Astrocyte (in vitro differentiated cells and primary cell): ENCODE results near the gene BANF2. TPM values are rescaled to one million over a fixed set of nuclear protein-coding genes. Genes with fewer than 3 reads are reported as not detected.

ENCODE experiments used
- DNase-seq: peaks from one replicate; pipeline ENCODE4 v3.0.0-alpha.2; 2010; ENCODE audit warnings: low read depth
- FAIRE-seq: peaks from 2 replicates; lab custom pipeline; 2011; peaks lifted over from hg19 to GRCh38; lab: Jason Lieb, UNC
- H2AFZ ChIP-seq: 2 replicates; pipeline ENCODE4 v1.6.0; 2012; ENCODE audit warnings: low read depth, low read length, inconsistent platforms
- H3K27ac ChIP-seq: 2 replicates; pipeline ENCODE4 v1.5.1; 2011; ENCODE audit warnings: low read depth, low read length, inconsistent platforms
- H3K27me3 ChIP-seq: 2 replicates; pipeline ENCODE4 v1.6.0; 2011; ENCODE audit warnings: low read length, inconsistent platforms; ENCODE audit not compliant: insufficient read depth
- H3K36me3 ChIP-seq: 2 replicates; pipeline ENCODE4 v1.5.1; 2011; ENCODE audit warnings: low read length, inconsistent platforms; ENCODE audit not compliant: insufficient read depth
- H3K4me1 ChIP-seq: 2 replicates; pipeline ENCODE4 v1.5.1; 2011; ENCODE audit warnings: low read length, inconsistent platforms; ENCODE audit not compliant: insufficient read depth
- H3K4me2 ChIP-seq: 2 replicates; pipeline ENCODE4 v1.6.0; 2012; ENCODE audit warnings: low read length, inconsistent platforms
- H3K4me3 ChIP-seq: 2 replicates; pipeline ENCODE4 v1.5.1; 2011; ENCODE audit warnings: low read depth, mild to moderate bottlenecking, low read length, inconsistent platforms; ENCODE audit not compliant: insufficient read depth
- H3K79me2 ChIP-seq: 2 replicates; pipeline ENCODE4 v1.6.0; 2012; ENCODE audit warnings: mild to moderate bottlenecking, low read length, inconsistent platforms; ENCODE audit not compliant: insufficient read depth
- H3K9ac ChIP-seq: 2 replicates; pipeline ENCODE4 v1.6.0; 2012; ENCODE audit warnings: mild to moderate bottlenecking, low read length, inconsistent platforms
- H3K9me3 ChIP-seq: 2 replicates; pipeline ENCODE4 v1.5.1; 2012; ENCODE audit warnings: low read depth, mild to moderate bottlenecking, low read length, inconsistent platforms; ENCODE audit not compliant: insufficient read depth
- H4K20me1 ChIP-seq: 2 replicates; pipeline ENCODE4 v1.6.0; 2012; ENCODE audit warnings: low read length, inconsistent platforms; ENCODE audit not compliant: insufficient read depth
- H3K27ac Mint-ChIP-seq: one replicate; pipeline ENCODE4 v1.8.0; 2021; ENCODE audit warnings: mild to moderate bottlenecking, mixed read lengths; ENCODE audit not compliant: unreplicated experiment
- H3K27me3 Mint-ChIP-seq: one replicate; pipeline ENCODE4 v1.8.0; 2021; ENCODE audit warnings: low read depth, mixed read lengths; ENCODE audit not compliant: unreplicated experiment
- H3K36me3 Mint-ChIP-seq: one replicate; pipeline ENCODE4 v1.8.0; 2021; ENCODE audit warnings: low read depth, mixed read lengths; ENCODE audit not compliant: unreplicated experiment
- H3K4me1 Mint-ChIP-seq: one replicate; pipeline ENCODE4 v1.8.0; 2021; ENCODE audit warnings: low read depth, mixed read lengths; ENCODE audit not compliant: unreplicated experiment
- H3K4me3 Mint-ChIP-seq: one replicate; pipeline ENCODE4 v1.8.0; 2021; ENCODE audit warnings: mild to moderate bottlenecking, moderate library complexity, mixed read lengths; ENCODE audit not compliant: unreplicated experiment
- H3K9me3 Mint-ChIP-seq: one replicate; pipeline ENCODE4 v1.8.0; 2021; ENCODE audit warnings: mild to moderate bottlenecking, mixed read lengths; ENCODE audit not compliant: unreplicated experiment
- CTCF ChIP-seq: IDR thresholded peaks from 2 replicates; pipeline ENCODE4 v1.5.1; 2011; ENCODE audit warnings: low read depth, mild to moderate bottlenecking, inconsistent platforms, low read length, moderate library complexity; ENCODE audit not compliant: insufficient read depth
- EZH2 ChIP-seq: IDR thresholded peaks from 2 replicates; pipeline ENCODE4 v1.6.1; 2012; ENCODE audit warnings: mild to moderate bottlenecking, low read length, inconsistent platforms; ENCODE audit not compliant: insufficient read depth
- total RNA-seq: library from RNA; stranded (reverse); gene quantifications from 2 replicates; pipeline ENCODE4 v1.2.1, GENCODE V29; 2021

The BANF2 gene
- total RNA-seq, 1 donor from 2014 or later = not detected

- TF ChIP-seq EZH2 (no peak), CTCF (no peak)
- no peaks in the 10 kb centered on the region for H3K9me3 Mint-ChIP-seq
- no peak overlapping the region for H3K27ac Mint-ChIP-seq
- Histone ChIP-seq H3K4me3 (no peak overlapping the region), H3K9ac (no peak overlapping the region), H3K9me3 (no peaks in the 10 kb centered on the region), H3K27me3 (no peaks in the 10 kb centered on the region), H3K4me1 (peaks cover 4% of the 10 kb centered on the region), H4K20me1 (no peaks in the 10 kb centered on the region), H3K36me3 (no peaks in the 10 kb centered on the region), H3K4me2 (no peak overlapping the region), H3K79me2 (no peaks in the 10 kb centered on the region), H3K27ac (no peak overlapping the region), H2AFZ (no peak overlapping the region)
- DNase-seq = no peak
- H3K36me3 Mint-ChIP-seq = no peaks in the 10 kb centered on the region
- peaks cover 17% of the 10 kb centered on the region for H3K27me3 Mint-ChIP-seq
- peaks cover 3% of the 10 kb centered on the region for H3K4me1 Mint-ChIP-seq
- H3K4me3 Mint-ChIP-seq = no peak overlapping the region
- FAIRE-seq = no peak
Observed at GRCh38 chr20:17771206-17772004, 71.6 kb downstream of the BANF2 start.

GRCh38 chr20:17772005-17772343, 72.2 kb downstream of the BANF2 start:
- FAIRE-seq = no peak

GRCh38 chr20:17773619-17774018, 73.9 kb downstream of the BANF2 start:
- Histone ChIP-seq H3K9ac (no peak overlapping the region), H3K9me3 (no peaks in the 10 kb centered on the region), H2AFZ (no peak overlapping the region), H3K4me1 (peaks cover 4% of the 10 kb centered on the region), H3K79me2 (no peaks in the 10 kb centered on the region), H3K27me3 (no peaks in the 10 kb centered on the region), H3K4me2 (no peak overlapping the region), H3K27ac (no peak overlapping the region), H3K36me3 (no peaks in the 10 kb centered on the region), H4K20me1 (no peaks in the 10 kb centered on the region), H3K4me3 (no peak overlapping the region)
- TF ChIP-seq EZH2 (no peak), CTCF (no peak)
- H3K27me3 Mint-ChIP-seq = peaks cover 12% of the 10 kb centered on the region
- no peaks in the 10 kb centered on the region for H3K36me3 Mint-ChIP-seq
- no peak overlapping the region for H3K4me3 Mint-ChIP-seq
- FAIRE-seq = no peak
- no peak for DNase-seq
- H3K27ac Mint-ChIP-seq = no peak overlapping the region
- H3K9me3 Mint-ChIP-seq = peaks cover 4% of the 10 kb centered on the region
- peaks cover 3% of the 10 kb centered on the region for H3K4me1 Mint-ChIP-seq

More at GRCh38 chr20:17772005-17772343, 72.2 kb downstream of the BANF2 start:
- H3K9ac ChIP-seq = no peak overlapping the region
- H3K36me3 Mint-ChIP-seq = no peaks in the 10 kb centered on the region
- peaks cover 12% of the 10 kb centered on the region for H3K27me3 Mint-ChIP-seq
- no peaks in the 10 kb centered on the region for H4K20me1 ChIP-seq
- no peak overlapping the region for H3K27ac ChIP-seq
- H3K4me1 ChIP-seq = peaks cover 4% of the 10 kb centered on the region
- no peak overlapping the region for H3K4me3 Mint-ChIP-seq
- TF ChIP-seq EZH2 = no peak
- H3K9me3 ChIP-seq = no peaks in the 10 kb centered on the region
- H3K4me3 ChIP-seq = no peak overlapping the region
- H3K4me1 Mint-ChIP-seq = peaks cover 3% of the 10 kb centered on the region
- H2AFZ ChIP-seq = no peak overlapping the region
- DNase-seq = no peak
- no peaks in the 10 kb centered on the region for H3K27me3 ChIP-seq
- H3K36me3 ChIP-seq = no peaks in the 10 kb centered on the region
- no peaks in the 10 kb centered on the region for H3K9me3 Mint-ChIP-seq
- H3K4me2 ChIP-seq = no peak overlapping the region
- H3K27ac Mint-ChIP-seq = no peak overlapping the region
- no peaks in the 10 kb centered on the region for H3K79me2 ChIP-seq
